Gastroesophageal sphincter (tissue), 4 donors: Measurements from ENCODE around the gene PIAS4. TPM values are rescaled to one million over a fixed set of nuclear protein-coding genes. Genes with fewer than 3 reads are reported as not detected.

Source experiments
- ATAC-seq: fragments of 150-250 bp; one replicate; pipeline ENCODE4 v1.9.1; 2016; ENCODE audit warnings: mild to moderate bottlenecking, moderate library complexity
- H3K27ac ChIP-seq, 4 donors: fragments of 200-600 bp; sonication (generic) in 3 of 4; 1 replicate in 3 of 4; 2 replicates in 1 of 4; pipeline ENCODE4 v1.5.1; 2016 to 2019
- H3K27me3 ChIP-seq: fragments of 200-600 bp; sonication (generic); one replicate; pipeline ENCODE4 v1.5.1; 2019
- H3K36me3 ChIP-seq, 2 donors: fragments of 200-600 bp; sonication (generic); one replicate each; pipeline ENCODE4 v1.5.1; 2019; ENCODE audit warnings: control low read depth in 1 of 2
- H3K4me1 ChIP-seq, 3 donors: fragments of 200-600 bp; sonication (generic); 1 replicate in 2 of 3; 2 replicates in 1 of 3; pipeline ENCODE4 v1.5.1; 2016 to 2019; ENCODE audit warnings: control low read depth in 2 of 3
- H3K4me3 ChIP-seq, 2 donors: fragments of 200-600 bp; sonication (generic); one replicate each; pipeline ENCODE4 v1.5.1; 2019; ENCODE audit warnings: mild to moderate bottlenecking in 1 of 2, moderate library complexity in 1 of 2
- H3K9me3 ChIP-seq, 3 donors: fragments of 200-600 bp; sonication (generic); one replicate each; pipeline ENCODE4 v1.5.1; 2017 to 2019; ENCODE audit warnings: control low read depth in 2 of 3
- CTCF ChIP-seq, 4 experiments: fragments of 200-600 bp in 2 of 4; fragments of 450-650 bp in 2 of 4; sonication (generic) in 1 of 4; IDR thresholded peaks; one replicate each; pipeline ENCODE4 v1.5.1; 2017 to 2019; ENCODE audit warnings: antibody characterized with exemption in 4 of 4, mild to moderate bottlenecking in 2 of 4, moderate library complexity in 2 of 4
- EP300 ChIP-seq: sonication (generic); formaldehyde crosslinking; IDR thresholded peaks from one replicate; pipeline ENCODE4 v1.6.1; 2017; ENCODE audit warnings: antibody characterized with exemption, mild to moderate bottlenecking
- POLR2A ChIP-seq, 2 donors: fragments of 450-650 bp; IDR thresholded peaks; one replicate each; pipeline ENCODE4 v1.6.1; 2017; ENCODE audit warnings: antibody characterized with exemption in 2 of 2, mild to moderate bottlenecking in 2 of 2, moderate library complexity in 1 of 2
- POLR2AphosphoS5 ChIP-seq: sonication (generic); formaldehyde crosslinking; IDR thresholded peaks from one replicate; pipeline ENCODE4 v1.6.1; 2017; ENCODE audit warnings: antibody characterized with exemption
- WGBS, 2 donors: methylation state at CpG; one replicate each; pipeline ENCODE4 v1.1.5; 2018; ENCODE audit warnings: low coverage in 1 of 2; 5-methylcytosine and 5-hydroxymethylcytosine counted together
- total RNA-seq, 4 donors: library from RNA; depleted of rRNA; stranded (reverse); fragments of >200 nt; gene quantifications; one replicate each; pipeline ENCODE4 v1.1.0, GENCODE V29; 2016

The PIAS4 gene
- total RNA-seq, 4 donors from 2014 or later, result 15.3 to 26.4 (median 16.8) TPM

- H3K4me1 ChIP-seq, result peaks cover 0 to 52% (median 3%) of the 10 kb centered on the region in 3 donors
- no peak for ATAC-seq
- H3K9me3 ChIP-seq, result no peaks in the 10 kb centered on the region
- no peak overlapping the region for H3K4me3 ChIP-seq
- no peaks in the 10 kb centered on the region for H3K27me3 ChIP-seq
- peaks cover 4 to 83% of the 10 kb centered on the region in 2 donors for H3K36me3 ChIP-seq
- TF ChIP-seq CTCF (IDR thresholded peaks at IDR 0.05) (no peak), POLR2AphosphoS5 (no peak), EP300 (no peak), POLR2A (IDR thresholded peaks at IDR 0.05) (no peak)
- H3K27ac ChIP-seq, result no peak overlapping the region
- 60 to 95% methylated on average over 1 to 4 of the region's 19 CpGs for WGBS, 2 donors
These were observed 29.4 kb upstream of the PIAS4 start for GRCh38 chr19:3978145-3978544.

GRCh38 chr19:3979289-3979673 lies 28.3 kb upstream of the PIAS4 start:
- no peak for ATAC-seq
- no peak overlapping the region for H3K27ac ChIP-seq
- TF ChIP-seq POLR2AphosphoS5, result no peak
- TF ChIP-seq EP300, result no peak
- no peak for TF ChIP-seq POLR2A (IDR thresholded peaks at IDR 0.05)
- no peak for TF ChIP-seq CTCF (IDR thresholded peaks at IDR 0.05)
- no peaks in the 10 kb centered on the region for H3K9me3 ChIP-seq
- H3K36me3 ChIP-seq, result peaks cover 4 to 93% of the 10 kb centered on the region in 2 donors
- WGBS, 2 donors, result 67% methylated on average over 1 of the region's 18 CpGs; no CpG with 5 or more reads in 1 of the 2 donors
- H3K27me3 ChIP-seq, result no peaks in the 10 kb centered on the region
- H3K4me3 ChIP-seq, result no peak overlapping the region
- peaks cover 0 to 63% (median 15%) of the 10 kb centered on the region in 3 donors for H3K4me1 ChIP-seq

GRCh38 chr19:3979674-3980352 lies 27.7 kb upstream of the PIAS4 start:
- TF ChIP-seq EP300 (no peak), CTCF (IDR thresholded peaks at IDR 0.05) (no peak), POLR2A (IDR thresholded peaks at IDR 0.05) (no peak)
- Histone ChIP-seq H3K27ac (peak overlapping the region in 1 of 4 donors; percentile 1), H3K27me3 (no peaks in the 10 kb centered on the region), H3K36me3 (peaks cover 4 to 93% of the 10 kb centered on the region in 2 donors), H3K4me3 (no peak overlapping the region), H3K4me1 (peaks cover 0 to 66% (median 16%) of the 10 kb centered on the region in 3 donors), H3K9me3 (no peaks in the 10 kb centered on the region)
- ATAC-seq, result no peak
- 83 to 84% methylated on average over 5 to 7 of the region's 25 CpGs for whole genome bisulfite sequencing, 2 donors

- 50% methylated on average over 2 of the region's 31 CpGs; no CpG with 5 or more reads in 1 of the 2 donors for WGBS, 2 donors
- Histone ChIP-seq H3K4me1 (peaks cover 0 to 68% (median 16%) of the 10 kb centered on the region in 3 donors), H3K36me3 (peaks cover 4 to 85% of the 10 kb centered on the region in 2 donors), H3K27ac (peak overlapping the region in 2 of 4 donors; percentile 9 to 96), H3K9me3 (no peaks in the 10 kb centered on the region), H3K27me3 (no peaks in the 10 kb centered on the region), H3K4me3 (no peak overlapping the region)
- TF ChIP-seq POLR2AphosphoS5 (no peak), EP300 (no peak), POLR2A (IDR thresholded peaks at IDR 0.05) (no peak), CTCF (IDR thresholded peaks at IDR 0.05) (no peak)
- no peak for ATAC-seq
These were observed 26.9 kb upstream of the PIAS4 start for GRCh38 chr19:3980353-3981251.
